GM21717 (cell line): ENCODE measurements around the gene PALB2.
A peak's percentile ranks its signal among the peaks of the same experiment; 100 is the strongest.

Source experiments
- ATAC-seq: cut with Tn5 transposase; IDR thresholded peaks from one replicate; pipeline ENCODE4 v1.9.1; 2021; ENCODE audit warnings: mild to moderate bottlenecking, moderate library complexity; ENCODE audit not compliant: unreplicated experiment

PALB2 gene

DNA sequence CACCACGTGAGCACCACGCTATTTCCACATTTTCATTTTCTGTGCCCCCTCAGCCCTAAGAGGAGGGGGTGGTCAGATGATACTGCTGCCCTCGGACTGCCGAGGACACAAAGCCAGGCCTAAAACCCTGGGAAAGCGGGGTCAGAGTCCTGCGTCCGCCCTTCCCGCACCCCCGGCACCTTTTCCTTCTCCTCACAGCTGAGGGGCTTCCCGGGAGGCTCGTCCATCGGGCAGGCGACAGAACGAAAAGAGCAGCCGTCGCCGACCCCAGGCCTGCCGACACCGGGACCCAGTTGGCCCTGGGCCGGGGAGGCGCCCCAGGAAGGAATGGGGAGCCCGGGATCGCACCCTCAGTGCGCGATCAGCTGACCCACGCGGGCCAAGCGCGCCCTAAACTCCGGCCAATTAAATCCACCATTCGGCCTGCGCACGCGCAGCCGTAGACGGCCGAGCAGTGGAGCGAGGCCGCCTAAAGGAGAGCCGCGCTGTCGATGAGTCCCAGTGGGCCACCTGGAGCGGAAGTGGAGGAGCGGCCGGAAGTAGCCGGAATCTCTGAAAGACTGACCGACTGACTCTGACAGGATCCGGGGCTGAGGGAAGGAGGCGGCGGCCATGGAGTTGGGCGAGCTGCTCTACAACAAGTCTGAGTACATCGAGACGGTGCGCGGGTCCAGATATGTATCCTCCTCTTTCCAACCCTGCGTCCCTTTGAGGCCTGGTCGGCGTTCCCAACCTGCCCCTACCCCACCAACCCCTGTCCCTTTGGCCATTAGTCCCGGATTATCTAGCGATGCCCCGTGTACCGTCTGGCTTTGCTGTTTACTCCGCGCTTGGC lies at the start of gene PALB2, which contains the start of gene DCTN5:
TSS of gene PALB2 (minus strand) at position 380 of the 835 bp plus-strand sequence. CDS start at position 227, 153 bp downstream.
TSS of gene DCTN5 (plus strand) at position 536 of the 835 bp plus-strand sequence. CDS start at position 613, 77 bp downstream.
- ATAC-seq, result peak; percentile 87

DNA sequence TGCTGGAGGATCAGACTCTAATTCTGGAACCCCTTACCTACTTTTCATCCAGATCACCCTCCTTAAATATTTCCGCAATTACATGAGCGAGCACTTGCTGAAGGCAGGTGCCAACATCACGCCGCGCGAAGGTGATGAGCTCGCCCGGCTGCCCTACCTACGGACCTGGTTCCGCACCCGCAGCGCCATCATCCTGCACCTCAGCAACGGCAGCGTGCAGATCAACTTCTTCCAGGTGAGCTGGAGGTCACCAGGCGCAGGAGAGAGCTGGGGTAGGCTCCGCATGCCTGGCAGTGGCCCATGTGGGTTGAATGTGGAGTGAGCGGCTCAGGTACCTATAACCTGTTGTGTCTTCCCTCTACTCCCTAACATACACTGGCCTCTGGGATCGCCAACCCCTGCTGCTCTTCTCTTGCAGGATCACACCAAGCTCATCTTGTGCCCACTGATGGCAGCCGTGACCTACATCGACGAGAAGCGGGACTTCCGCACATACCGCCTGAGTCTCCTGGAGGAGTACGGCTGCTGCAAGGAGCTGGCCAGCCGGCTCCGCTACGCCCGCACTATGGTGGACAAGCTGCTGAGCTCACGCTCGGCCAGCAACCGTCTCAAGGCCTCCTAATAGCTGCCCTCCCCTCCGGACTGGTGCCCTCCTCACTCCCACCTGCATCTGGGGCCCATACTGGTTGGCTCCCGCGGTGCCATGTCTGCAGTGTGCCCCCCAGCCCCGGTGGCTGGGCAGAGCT lies 48.5 kb upstream of the PALB2 start:
- ATAC-seq, result no peak

DNA sequence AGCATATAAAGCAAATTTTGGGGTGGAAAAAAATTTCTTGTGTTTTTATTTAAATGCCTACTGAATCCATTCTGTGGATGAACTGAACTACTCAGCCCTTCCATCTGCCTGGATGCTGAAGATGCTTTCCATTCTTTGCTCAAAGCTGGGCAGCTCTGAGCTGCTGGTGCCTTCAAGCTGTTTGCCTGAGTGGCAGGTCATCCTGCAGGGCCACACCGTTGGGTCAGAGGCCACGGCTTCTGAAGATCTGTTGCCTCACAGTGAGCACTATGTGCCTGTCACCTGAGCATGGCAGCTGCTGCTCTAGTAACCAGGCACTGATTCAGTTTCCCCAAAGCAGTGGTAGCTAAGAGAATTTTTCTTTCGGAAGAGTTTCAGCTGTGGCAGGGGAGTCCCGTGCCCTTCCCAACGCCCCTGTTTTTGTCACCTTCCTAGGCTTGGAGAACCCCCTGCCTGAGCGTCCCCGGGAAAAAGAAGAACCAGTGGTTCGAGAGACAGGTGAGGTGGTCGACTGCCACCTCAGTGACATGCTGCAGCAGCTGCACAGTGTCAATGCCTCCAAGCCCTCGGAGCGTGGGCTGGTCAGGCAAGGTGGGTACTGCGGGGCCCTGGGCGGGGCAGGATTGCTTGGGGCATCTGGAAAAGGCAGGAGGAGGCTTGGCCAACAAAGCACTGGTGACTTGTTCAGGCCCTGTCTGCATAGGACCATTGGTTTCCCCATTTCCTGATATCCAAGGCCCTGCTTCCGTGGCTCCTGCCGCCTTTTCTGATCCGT lies 46.1 kb upstream of the PALB2 start:
- no peak for ATAC-seq

DNA sequence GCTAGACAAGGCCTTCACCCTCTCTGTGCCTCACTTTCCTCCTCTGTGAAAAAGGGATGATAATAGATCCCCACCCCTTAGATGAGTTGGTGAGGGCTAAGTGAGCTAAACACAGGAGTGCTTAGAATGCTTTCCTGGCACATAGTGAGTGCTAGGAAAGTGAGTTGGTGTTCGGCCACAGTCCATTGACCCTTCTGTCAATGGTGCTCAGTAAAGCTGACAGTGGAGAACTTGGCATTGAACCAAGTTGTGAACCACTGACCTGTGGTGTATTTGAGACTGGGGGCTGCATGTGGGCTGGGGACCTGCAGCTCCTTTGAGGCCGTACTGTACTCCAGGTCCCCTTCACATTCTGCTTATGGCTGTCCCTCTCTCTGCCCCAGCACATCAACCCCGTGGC lies 42.4 kb upstream of the PALB2 start:
- no peak for ATAC-seq

DNA sequence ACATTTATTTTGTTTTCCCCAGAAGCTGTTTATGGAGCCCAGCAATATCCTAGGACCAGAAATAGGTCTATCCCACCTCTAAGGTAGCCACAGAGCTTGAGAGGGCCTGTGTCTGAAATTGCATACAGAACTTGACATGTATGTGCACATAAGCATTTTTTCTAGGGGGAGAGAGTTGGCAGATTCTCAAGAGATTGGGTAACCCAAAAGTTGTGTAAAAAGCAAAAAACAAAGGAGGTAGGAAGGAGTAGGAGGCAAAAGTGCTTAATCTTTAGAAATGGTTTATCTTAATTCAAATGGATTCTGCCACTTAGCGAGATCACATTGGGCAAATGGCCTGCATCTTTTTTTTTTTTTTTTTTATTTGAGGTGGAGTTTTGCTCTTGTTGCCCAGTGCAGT lies 41.1 kb upstream of the PALB2 start:
- ATAC-seq, result no peak

DNA sequence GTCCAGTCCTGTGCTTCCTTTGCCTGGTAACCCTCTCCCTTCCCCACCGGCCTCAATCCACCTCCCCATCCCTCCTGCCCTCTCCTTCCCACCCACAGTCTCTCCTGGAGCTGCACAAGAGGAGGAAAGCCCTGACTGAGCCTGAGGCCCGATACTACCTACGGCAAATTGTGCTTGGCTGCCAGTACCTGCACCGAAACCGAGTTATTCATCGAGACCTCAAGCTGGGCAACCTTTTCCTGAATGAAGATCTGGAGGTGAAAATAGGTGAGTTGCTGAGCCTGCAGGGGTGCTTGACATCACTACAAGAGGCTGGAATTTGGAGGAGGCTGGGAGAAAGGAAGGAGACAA lies 38.9 kb upstream of the PALB2 start:
- ATAC-seq, result no peak

DNA sequence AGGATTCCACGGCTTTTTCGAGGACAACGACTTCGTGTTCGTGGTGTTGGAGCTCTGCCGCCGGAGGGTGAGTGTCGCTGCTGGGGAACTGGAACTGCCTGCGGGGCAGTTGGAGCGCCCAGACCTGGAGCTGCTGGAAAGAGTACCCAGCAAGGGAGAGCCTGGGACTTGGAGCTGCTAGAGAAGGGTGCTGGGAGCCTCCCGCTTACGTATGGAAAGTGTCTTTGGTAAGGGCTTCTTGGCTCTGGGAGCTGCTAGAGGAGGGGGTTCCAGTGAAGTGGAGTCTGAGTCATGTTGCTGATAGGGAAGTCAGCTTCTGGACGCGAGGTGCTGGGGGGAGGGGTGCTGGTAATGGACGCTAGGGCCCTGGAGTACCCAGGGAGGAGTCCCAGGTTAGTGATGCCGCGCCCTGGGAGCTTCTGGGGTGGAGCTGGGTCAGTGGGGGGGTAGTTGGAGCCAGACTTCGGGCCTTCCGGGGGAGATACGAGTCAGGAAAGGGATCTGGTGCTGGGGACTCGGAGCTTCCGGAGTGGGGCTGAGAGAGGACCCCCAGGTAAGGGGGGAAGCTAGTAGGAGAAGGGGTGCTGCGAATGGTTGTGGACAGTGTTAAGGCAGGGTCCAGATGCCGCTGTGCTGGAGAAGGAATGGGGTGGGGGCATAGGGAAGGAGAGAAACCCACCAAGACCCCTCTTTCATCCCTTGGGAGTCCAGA lies 38.3 kb upstream of the PALB2 start:
- peak; percentile 18 for ATAC-seq

DNA sequence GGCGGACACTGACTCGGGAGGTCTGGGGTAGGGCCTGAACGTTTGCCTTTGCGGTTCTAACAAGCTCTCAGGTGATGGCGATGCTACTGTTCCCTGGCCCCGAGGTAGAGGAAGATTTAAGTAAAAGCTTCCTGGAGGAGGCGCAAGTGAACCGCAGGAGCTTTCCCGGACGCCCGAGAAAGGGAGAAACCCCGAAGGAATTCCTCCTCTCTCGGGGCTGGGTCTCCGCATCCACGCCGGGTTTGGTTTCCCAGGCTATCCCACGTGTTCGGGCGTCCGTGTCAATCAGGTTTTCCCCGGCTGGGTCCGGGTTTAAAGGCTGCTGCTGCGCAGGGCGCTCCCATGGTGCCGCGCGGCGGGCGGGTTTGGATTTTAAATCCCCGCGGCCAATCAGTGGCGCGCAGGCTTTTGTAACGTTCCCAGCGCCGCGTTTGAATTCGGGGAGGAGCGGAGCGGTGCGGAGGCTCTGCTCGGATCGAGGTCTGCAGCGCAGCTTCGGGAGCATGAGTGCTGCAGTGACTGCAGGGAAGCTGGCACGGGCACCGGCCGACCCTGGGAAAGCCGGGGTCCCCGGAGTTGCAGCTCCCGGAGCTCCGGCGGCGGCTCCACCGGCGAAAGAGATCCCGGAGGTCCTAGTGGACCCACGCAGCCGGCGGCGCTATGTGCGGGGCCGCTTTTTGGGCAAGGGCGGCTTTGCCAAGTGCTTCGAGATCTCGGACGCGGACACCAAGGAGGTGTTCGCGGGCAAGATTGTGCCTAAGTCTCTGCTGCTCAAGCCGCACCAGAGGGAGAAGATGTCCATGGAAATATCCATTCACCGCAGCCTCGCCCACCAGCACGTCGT lies 37.5 kb upstream of the PALB2 start, which contains the start of gene PLK1:
TSS of gene PLK1 (plus strand) at position 460 of the 844 bp plus-strand sequence. CDS start at position 504, 44 bp downstream.
- ATAC-seq, result peak; percentile 85

DNA sequence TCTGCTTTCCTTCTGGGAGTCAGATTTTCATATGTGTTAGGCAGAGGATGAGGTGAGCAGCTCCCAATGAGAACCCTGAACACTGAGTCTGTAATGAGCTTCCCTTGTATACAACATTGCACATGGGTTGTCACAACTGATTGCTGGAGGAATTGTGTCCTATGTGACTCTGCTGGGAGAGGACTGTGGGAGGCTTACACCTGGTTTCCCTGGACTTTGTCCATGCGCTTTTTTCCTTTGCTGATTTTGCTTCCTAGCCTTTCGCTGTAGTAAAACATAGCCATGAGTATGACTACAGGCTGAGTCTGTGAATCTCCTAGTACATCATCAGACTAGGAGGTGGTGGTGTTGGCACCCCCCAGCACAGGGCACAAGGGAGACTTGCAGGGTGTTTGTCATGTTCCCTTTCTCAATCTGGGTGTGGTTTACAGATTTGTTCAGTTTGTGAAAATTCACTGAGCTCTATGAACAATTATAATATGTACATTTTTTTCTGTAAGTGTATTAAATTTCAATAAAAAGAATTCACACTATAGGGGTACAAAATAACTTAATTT lies 35.9 kb upstream of the PALB2 start:
- ATAC-seq, result no peak

DNA sequence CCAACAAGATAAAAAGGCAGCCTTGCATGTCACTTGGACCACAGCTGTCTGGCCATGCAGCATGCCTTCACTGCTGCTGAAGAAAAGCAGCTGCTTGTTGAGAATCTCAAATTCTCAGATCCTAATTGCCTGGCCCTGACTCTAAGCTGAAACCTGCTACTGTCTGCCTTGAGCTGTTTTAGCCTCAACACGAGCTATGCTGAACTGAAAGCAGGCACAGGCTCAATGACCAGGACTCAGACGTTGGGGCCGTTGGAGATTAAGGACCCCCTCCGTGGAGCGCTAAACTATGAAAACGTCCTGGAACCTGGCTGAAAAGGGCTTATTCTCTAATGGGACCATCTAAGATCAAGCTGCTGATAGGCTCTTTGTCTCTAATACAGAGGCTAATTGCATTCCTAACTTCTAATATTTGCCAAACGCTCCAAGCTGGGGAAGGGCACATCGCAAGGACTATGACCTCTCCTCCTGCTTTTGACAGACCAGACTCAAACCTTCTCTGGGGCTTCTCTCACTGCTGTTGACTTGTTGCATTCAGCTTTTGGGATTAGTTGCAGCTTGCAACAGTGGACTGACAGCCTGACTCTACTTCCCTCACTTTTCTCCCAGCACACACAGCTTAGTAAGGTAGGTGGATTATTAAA lies 33.0 kb upstream of the PALB2 start:
- no peak for ATAC-seq

DNA sequence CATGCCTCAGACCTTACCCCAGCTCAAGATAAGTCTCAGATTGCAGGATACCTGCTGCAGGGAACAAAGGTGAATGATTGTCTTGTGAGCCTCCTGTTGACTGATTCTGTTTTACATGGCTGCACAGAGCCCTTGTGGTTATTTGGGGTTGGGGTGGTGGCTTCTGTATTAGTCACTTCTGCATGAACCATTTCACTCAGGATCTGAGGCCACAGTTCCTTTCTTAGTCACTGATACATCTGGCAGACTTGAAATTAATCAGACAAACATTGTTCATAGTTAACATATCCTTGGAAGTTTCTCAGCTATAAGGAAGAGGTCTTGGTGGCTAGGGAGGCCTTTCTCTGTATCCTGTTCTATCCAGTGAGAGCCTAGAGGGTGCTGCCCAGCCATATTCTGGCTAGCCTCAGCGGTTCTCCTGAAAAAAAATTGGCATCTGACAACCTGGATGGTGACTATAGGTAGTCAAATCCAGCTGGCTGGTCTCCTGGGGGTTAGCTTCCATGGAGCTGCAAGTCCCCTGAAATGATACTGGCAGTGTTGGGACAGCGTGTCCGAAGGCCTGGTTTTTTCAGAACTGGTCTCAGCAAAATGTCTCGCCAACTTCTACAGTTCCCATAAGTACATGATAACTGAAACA lies 29.1 kb upstream of the PALB2 start:
- peak; percentile 94 for ATAC-seq

DNA sequence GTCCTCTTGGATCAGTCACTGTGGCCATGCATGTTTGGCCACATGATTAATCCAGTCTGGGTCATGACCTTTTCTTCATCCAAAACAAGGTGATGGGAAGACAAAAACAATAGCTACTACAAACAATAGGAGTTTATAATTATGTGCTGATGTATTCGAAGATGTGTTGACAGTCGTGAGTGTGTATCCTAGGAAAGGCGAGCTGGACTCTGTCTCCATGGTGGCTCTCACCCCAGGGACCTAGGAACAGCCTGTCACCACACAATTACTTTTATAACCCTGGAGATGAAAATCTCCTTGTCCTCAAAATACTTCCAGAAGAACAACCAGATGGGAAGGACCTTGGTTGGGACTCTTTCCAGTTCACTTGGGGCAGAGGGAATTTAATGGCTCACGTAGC lies 27.8 kb upstream of the PALB2 start:
- no peak for ATAC-seq

DNA sequence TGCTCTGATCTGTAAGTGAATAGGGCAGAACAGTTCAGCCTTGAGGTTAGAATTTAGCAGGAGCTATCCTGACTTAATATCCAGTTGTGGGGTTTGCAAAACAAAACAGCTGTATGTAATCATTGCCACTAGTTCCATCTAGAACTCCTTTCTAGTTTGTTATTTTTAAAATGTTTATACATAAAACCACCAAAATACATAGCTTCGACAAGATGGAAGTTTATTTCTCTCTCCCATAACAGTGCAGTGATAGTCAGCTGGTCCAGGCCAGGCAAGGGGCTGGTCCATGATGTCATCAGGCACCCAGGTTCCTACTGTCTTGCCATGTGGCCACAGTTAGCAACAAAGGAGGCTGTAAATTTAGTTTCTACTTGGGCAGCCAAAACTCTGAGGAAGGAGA lies 27.1 kb upstream of the PALB2 start:
- ATAC-seq, result no peak

DNA sequence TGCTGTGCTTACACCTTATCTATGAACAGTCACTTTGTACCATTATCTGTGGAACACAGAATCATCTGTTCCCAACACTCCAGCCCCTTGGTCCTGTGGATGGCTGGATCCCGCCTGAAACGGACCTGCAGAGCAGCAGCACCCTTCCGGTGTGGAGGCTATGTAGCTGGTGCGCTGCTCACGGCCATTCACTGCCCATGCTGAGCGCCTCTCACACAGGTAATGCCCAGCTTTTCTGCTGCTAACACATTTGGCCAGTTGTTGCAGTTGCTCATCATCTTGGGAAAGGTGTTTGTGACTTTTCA lies 26.2 kb upstream of the PALB2 start:
- no peak for ATAC-seq

DNA sequence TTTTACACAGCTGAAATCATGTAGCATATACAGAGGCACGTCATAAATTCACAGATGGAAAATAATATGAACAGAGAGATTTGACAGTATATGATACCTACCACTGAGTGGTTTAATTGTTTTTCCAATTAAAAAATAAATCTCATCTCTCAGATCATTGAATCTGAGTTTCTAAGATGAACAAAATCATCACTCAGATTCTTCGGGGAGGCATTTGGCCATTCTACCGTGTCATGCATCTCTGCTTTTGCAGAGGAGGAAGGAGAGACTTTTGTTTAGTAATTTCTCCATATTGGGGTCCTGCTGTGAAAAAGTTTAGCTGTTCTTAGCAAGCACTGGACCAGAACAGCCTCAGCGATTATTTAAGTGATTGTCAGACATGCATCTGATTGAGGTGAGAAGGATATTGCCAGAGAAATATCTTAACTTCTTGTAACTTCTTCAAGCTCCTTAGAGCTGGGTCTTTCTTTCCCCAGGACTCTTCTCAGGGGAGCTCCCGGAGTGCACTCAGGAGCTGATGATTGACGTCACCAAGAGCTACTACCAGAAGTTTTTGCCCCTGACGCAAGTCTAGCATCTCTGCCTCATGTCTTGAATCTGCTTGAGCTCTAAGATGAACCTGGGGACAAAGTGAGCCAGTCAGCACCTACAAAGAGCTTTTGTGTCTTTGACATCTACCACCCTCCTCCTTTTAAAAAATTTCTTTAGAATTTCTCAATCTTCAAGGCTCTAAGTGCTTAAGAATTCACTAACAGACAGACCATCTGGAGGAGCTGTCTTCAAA lies 25.7 kb upstream of the PALB2 start:
- no peak for ATAC-seq

DNA sequence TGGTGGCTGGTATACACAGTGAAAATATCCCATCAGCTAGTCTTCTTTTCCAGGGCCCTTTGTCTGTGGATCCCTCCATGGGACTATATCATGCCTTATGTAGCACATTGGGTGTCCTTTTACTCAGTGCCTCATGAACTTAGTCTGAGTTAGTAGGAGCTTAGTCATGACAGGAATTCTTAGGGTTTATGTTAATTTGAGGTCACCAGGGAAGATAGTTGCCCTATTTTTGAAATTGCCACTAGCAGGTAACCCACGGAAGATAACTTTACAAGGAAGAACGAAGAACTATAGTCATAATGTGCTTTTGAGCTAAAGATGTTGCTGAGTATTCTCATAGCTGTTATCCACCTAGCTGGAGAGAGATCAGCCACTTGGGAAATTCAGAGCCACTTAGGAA lies 22.8 kb upstream of the PALB2 start:
- no peak for ATAC-seq

DNA sequence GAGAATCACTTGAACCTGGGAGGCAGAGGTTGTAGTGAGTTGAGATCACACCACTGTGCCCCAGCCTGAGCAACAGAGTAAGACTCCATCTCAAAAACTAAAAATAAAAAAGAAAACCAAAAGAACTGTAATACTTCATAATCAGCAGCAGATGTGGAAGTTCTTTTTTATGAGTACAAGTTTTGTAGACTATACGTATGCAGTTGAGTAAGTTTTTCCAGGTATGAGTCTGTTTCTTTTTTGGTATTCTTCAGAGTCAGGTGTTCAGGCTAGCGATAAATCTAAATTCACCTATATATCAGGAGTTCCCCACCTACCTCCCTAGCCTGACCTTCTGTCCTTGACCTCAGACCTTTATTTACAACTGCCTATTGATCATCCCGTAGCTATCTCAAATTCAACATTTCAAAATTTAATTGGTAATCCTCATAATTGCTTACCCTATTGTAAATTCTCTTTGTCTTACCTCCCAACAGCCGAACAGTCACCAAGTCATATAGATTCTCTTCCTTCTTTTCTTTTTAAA lies 10.9 kb upstream of the PALB2 start:
- ATAC-seq, result peak; percentile 62
